Endothelial cell of umbilical vein (primary cell): ENCODE measurements around the gene DHDDS. TPM values are rescaled to one million over a fixed set of nuclear protein-coding genes. Genes with fewer than 3 reads are reported as not detected.

Source experiments
- BruUV-seq: library from RNA; stranded (reverse); fragments of 400-500 nt; replicated peaks from 2 replicates; lab custom pipeline; 2021; lab: Mats Ljungman, UMichigan
- CTCF ChIA-PET: fragments of 300-600, 350-600 bp; sonication (Branson Sonifier 250); formaldehyde crosslinking; loops from one replicate; lab custom pipeline; 2021; ENCODE audit warnings: antibody characterized with exemption, inconsistent platforms; lab: Charles Lee
- POLR2A ChIA-PET: fragments of 300-600, 350-600 bp; sonication (Branson Sonifier 250); formaldehyde crosslinking; loops from one replicate; lab custom pipeline; 2021; ENCODE audit warnings: antibody characterized with exemption, inconsistent platforms; lab: Charles Lee
- DNase-seq: peaks from one replicate; pipeline ENCODE4 v3.0.0-alpha.2; 2011; ENCODE audit warnings: low read depth, low spot score
- FAIRE-seq: peaks from 2 replicates; lab custom pipeline; 2011; peaks lifted over from hg19 to GRCh38; lab: Jason Lieb, UNC
- H2AFZ ChIP-seq: 2 replicates; pipeline ENCODE4 v1.6.0; 2012; ENCODE audit warnings: low read depth, low read length, control low read depth, inconsistent platforms
- H3K27ac ChIP-seq: 2 replicates; pipeline ENCODE4 v1.5.1; 2011; ENCODE audit warnings: low read depth, mild to moderate bottlenecking, control low read depth, low read length, moderate library complexity; ENCODE audit not compliant: insufficient read depth
- H3K27me3 ChIP-seq, 2 experiments: 2 replicates each; pipeline versions ENCODE4 v1.6.0 to v1.6.1; 2011; ENCODE audit warnings: low read length in 2 of 2, mixed read lengths in 1 of 2; ENCODE audit not compliant: control insufficient read depth in 2 of 2, insufficient read depth in 2 of 2
- H3K36me3 ChIP-seq, 2 experiments: 2 replicates in 1 of 2; 3 replicates in 1 of 2; pipeline ENCODE4 v1.5.1; 2011; ENCODE audit warnings: low read length in 2 of 2, mild to moderate bottlenecking in 1 of 2, moderate library complexity in 1 of 2; ENCODE audit not compliant: control insufficient read depth in 2 of 2, insufficient read depth in 2 of 2; ENCODE audit errors: extremely low read depth in 1 of 2
- H3K4me1 ChIP-seq: 3 replicates; pipeline ENCODE4 v1.5.1; 2011; ENCODE audit warnings: mild to moderate bottlenecking, low read length; ENCODE audit not compliant: control insufficient read depth, insufficient read depth; ENCODE audit errors: extremely low read depth
- H3K4me2 ChIP-seq: 2 replicates; pipeline ENCODE4 v1.6.1; 2011; ENCODE audit warnings: low read length, control low read depth, mixed read lengths; ENCODE audit not compliant: insufficient read depth
- H3K4me3 ChIP-seq, 3 experiments: fragments of 200-600 bp in 1 of 3; sonication (generic), shearing (Covaris generic) in 1 of 3; replicated peaks in 1 of 3; 2 replicates each; pipeline ENCODE4 v1.5.1; 2011 to 2016; ENCODE audit warnings: control low read depth in 3 of 3, low read length in 3 of 3, mild to moderate bottlenecking in 2 of 3, inconsistent platforms in 1 of 3, low read depth in 1 of 3, moderate library complexity in 1 of 3; ENCODE audit not compliant: insufficient read depth in 1 of 3
- H3K79me2 ChIP-seq: 2 replicates; pipeline ENCODE4 v1.6.0; 2012; ENCODE audit warnings: low read length, inconsistent platforms; ENCODE audit not compliant: control insufficient read depth, insufficient read depth
- H3K9ac ChIP-seq: replicated peaks from 2 replicates; pipeline ENCODE3; 2011; ENCODE audit warnings: low read length, control low read depth; ENCODE audit not compliant: insufficient read depth; ENCODE audit errors: extremely low read depth
- H3K9me1 ChIP-seq: replicated peaks from 3 replicates; pipeline ENCODE4 v1.6.0; 2011; ENCODE audit warnings: mild to moderate bottlenecking, low read length; ENCODE audit not compliant: control insufficient read depth, insufficient read depth; ENCODE audit errors: extremely low read depth
- H3K9me3 ChIP-seq: replicated peaks from 2 replicates; pipeline ENCODE4 v1.5.1; 2012; ENCODE audit warnings: low read length, inconsistent platforms; ENCODE audit not compliant: control insufficient read depth, insufficient read depth
- H4K20me1 ChIP-seq: replicated peaks from 2 replicates; pipeline ENCODE3; 2011; ENCODE audit warnings: mild to moderate bottlenecking, low read length; ENCODE audit not compliant: control insufficient read depth, insufficient read depth; ENCODE audit errors: extremely low read depth
- EZH2 ChIP-seq: IDR thresholded peaks from 2 replicates; pipeline ENCODE4 v1.6.1; 2012; ENCODE audit warnings: borderline replicate concordance, low read depth, mild to moderate bottlenecking, moderate library complexity, low read length, inconsistent platforms; ENCODE audit not compliant: severe bottlenecking
- FOS ChIP-seq: IDR thresholded peaks from 2 replicates; pipeline ENCODE4 v1.6.1; 2011; ENCODE audit warnings: mild to moderate bottlenecking, low read length, moderate library complexity, borderline replicate concordance; ENCODE audit not compliant: insufficient read depth
- GATA2 ChIP-seq: IDR thresholded peaks from 2 replicates; pipeline ENCODE4 v1.7.0; 2011; ENCODE audit warnings: low read depth, mild to moderate bottlenecking, moderate library complexity, mixed read lengths, low read length; ENCODE audit not compliant: insufficient read length, insufficient read depth
- JUN ChIP-seq: IDR thresholded peaks from 2 replicates; pipeline ENCODE4 v1.6.1; 2011; ENCODE audit warnings: borderline replicate concordance, low read depth; ENCODE audit not compliant: insufficient read length, insufficient read depth
- MYC ChIP-seq: IDR thresholded peaks from one replicate; pipeline ENCODE4 v1.6.1; 2011; ENCODE audit warnings: mild to moderate bottlenecking, low read depth, low read length
- POLR2A ChIP-seq: IDR thresholded peaks from 2 replicates; pipeline ENCODE4 v1.6.1; 2012; ENCODE audit warnings: low read depth, mild to moderate bottlenecking, control low read depth, low read length
- POLR2AphosphoS5 ChIP-seq: IDR thresholded peaks from 2 replicates; pipeline ENCODE4 v1.6.1; 2012; ENCODE audit warnings: low read depth, mild to moderate bottlenecking, control low read depth, low read length, moderate library complexity; ENCODE audit not compliant: insufficient read depth
- dilution Hi-C: fragments of 300-500 bp; cut with MboI; formaldehyde crosslinking; loops from one replicate; pipeline ENCODE4 v1.15.0; 2019; ENCODE audit warnings: low sequenced_read_pairs; ENCODE audit not compliant: extremely low pct_ligation_motif_present
- intact Hi-C: fragments of 100-400 bp; cut with micrococcal nuclease; formaldehyde crosslinking; loops from one replicate; pipeline ENCODE4 v1.10.0; 2022
- polyA plus RNA-seq, 4 experiments: library from polyadenylated mRNA; depleted of rRNA in 3 of 4; stranded (reverse) in 3 of 4; unstranded in 1 of 4; fragments of >200 nt; gene quantifications; 2 replicates each; pipeline versions ENCODE4 v1.2.1 to v1.2.3, GENCODE V29; 2011 to 2012; ENCODE audit warnings: missing spikeins in 1 of 4
- total RNA-seq: library from RNA; stranded (reverse); gene quantifications from 2 replicates; pipeline ENCODE4 v1.2.3, GENCODE V29; 2021
- TF ChIP-seq, protein P1 (sequence below), 2 donors: IDR thresholded peaks; 1 replicate in 1 of 2; 2 replicates in 1 of 2; pipeline ENCODE4 v1.5.1; 2011; ENCODE audit warnings: low read length in 2 of 2, mild to moderate bottlenecking in 2 of 2, moderate library complexity in 2 of 2, control low read depth in 1 of 2, inconsistent platforms in 1 of 2, low read depth in 1 of 2; ENCODE audit not compliant: insufficient read depth in 1 of 2; ENCODE audit errors: extremely low read depth in 1 of 2
- TF ChIP-seq, protein P2 (sequence below): IDR thresholded peaks from 2 replicates; pipeline ENCODE4 v1.6.1; 2011; ENCODE audit not compliant: insufficient read depth, insufficient read length

DHDDS gene
- total and polyA plus RNA-seq, 2 donors (not counting 3 experiments of a cell fraction or from before 2014, with no cell fraction given), result 51.3 to 70.7 TPM

DNA sequence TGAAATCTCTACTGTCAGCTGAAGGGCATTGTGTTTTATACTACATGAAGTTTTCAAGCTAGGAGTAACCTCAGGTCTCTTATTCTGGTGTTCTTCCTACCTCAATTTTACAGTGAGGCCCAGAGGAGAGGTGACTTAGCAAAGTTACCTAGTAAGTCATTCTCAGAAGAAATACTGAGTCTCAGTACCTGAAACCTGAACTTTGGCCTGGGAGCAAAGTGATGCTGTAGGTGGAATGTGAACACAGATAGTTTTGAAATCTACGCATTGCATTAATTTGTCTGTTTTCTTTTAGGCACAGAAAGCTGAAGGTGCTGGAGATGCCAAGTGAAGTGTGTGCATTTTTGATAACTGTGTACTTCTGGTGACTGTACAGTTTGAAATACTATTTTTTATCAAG, 42.7 kb downstream of the DHDDS start:
- Histone ChIP-seq H3K9ac (no peak overlapping the region), H3K27me3 (no peaks in the 10 kb centered on the region), H3K9me3 (no peaks in the 10 kb centered on the region), H3K4me2 (no peak overlapping the region), H3K27ac (no peak overlapping the region), H3K9me1 (no peaks in the 10 kb centered on the region), H2AFZ (no peak overlapping the region), H3K4me3 (no peak overlapping the region), H3K36me3 (peaks cover 11 to 20% of the 10 kb centered on the region in 2 experiments), H3K79me2 (peaks cover 18% of the 10 kb centered on the region), H4K20me1 (peaks cover 3% of the 10 kb centered on the region), H3K4me1 (peaks cover 11% of the 10 kb centered on the region)
- dilution Hi-C loops (no loop called here), intact Hi-C loops (loop anchor here (5.0 kb wide), 1 partner anchor 198 kb away; no protein-coding TSS in a partner anchor)
- no TSS peak for BruUV-seq
- DNase-seq, result no peak
- TF ChIP-seq POLR2A (no peak), FOS (no peak), POLR2AphosphoS5 (no peak), MYC (no peak), JUN (no peak), GATA2 (no peak), EZH2 (no peak)
- TF ChIP-seq, protein P1, sequence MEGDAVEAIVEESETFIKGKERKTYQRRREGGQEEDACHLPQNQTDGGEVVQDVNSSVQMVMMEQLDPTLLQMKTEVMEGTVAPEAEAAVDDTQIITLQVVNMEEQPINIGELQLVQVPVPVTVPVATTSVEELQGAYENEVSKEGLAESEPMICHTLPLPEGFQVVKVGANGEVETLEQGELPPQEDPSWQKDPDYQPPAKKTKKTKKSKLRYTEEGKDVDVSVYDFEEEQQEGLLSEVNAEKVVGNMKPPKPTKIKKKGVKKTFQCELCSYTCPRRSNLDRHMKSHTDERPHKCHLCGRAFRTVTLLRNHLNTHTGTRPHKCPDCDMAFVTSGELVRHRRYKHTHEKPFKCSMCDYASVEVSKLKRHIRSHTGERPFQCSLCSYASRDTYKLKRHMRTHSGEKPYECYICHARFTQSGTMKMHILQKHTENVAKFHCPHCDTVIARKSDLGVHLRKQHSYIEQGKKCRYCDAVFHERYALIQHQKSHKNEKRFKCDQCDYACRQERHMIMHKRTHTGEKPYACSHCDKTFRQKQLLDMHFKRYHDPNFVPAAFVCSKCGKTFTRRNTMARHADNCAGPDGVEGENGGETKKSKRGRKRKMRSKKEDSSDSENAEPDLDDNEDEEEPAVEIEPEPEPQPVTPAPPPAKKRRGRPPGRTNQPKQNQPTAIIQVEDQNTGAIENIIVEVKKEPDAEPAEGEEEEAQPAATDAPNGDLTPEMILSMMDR (IDR thresholded peaks at IDR 0.05; ENCODE audit: extremely low read depth in 1 of 2, insufficient read depth in 1 of 2, low read depth in 1 of 2, low read length in 2 of 2), result no peak
- TF ChIP-seq, protein P2, sequence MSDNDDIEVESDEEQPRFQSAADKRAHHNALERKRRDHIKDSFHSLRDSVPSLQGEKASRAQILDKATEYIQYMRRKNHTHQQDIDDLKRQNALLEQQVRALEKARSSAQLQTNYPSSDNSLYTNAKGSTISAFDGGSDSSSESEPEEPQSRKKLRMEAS, result no peak
- POLR2A ChIA-PET, result interaction anchor here (0.6 kb wide), 1 partner anchor 203 kb away, joined by 5 read pairs; no protein-coding TSS in a partner anchor
- FAIRE-seq, result no peak
- CTCF ChIA-PET, result no interaction called here
